Subcutaneous abdominal adipose tissue (tissue), 5 donors: Measurements from ENCODE around the gene TM4SF1.
"Not testable (repeated sequence)": the region's sequence is repeated elsewhere in the genome, so short reads cannot be mapped to it uniquely, and the experiment has no call there.

Experiments used
- H3K27ac ChIP-seq: one replicate; pipeline ENCODE4 v1.7.0; 2013; ENCODE audit warnings: low read depth, mild to moderate bottlenecking, inconsistent platforms, low read length, moderate library complexity
- H3K27me3 ChIP-seq, 5 donors: one replicate each; pipeline ENCODE4 v1.7.0; 2013; ENCODE audit warnings: low read length in 5 of 5, inconsistent platforms in 1 of 5; ENCODE audit not compliant: control insufficient read depth in 5 of 5, insufficient read depth in 4 of 5
- H3K36me3 ChIP-seq, 5 donors: one replicate each; pipeline ENCODE4 v1.7.0; 2013; ENCODE audit warnings: low read length in 5 of 5; ENCODE audit not compliant: control insufficient read depth in 5 of 5, insufficient read depth in 5 of 5
- H3K4me1 ChIP-seq, 5 donors: one replicate each; pipeline ENCODE4 v1.7.0; 2013; ENCODE audit warnings: low read length in 5 of 5, mild to moderate bottlenecking in 3 of 5, moderate library complexity in 1 of 5; ENCODE audit not compliant: control insufficient read depth in 5 of 5, insufficient read depth in 5 of 5
- H3K4me3 ChIP-seq, 5 donors: one replicate each; pipeline ENCODE4 v1.7.0; 2013; ENCODE audit warnings: low read length in 5 of 5, low read depth in 1 of 5
- H3K9ac ChIP-seq, 5 donors: one replicate each; pipeline ENCODE4 v1.7.0; 2013; ENCODE audit warnings: low read length in 5 of 5, mild to moderate bottlenecking in 4 of 5, moderate library complexity in 3 of 5
- H3K9me3 ChIP-seq, 5 donors: one replicate each; pipeline ENCODE4 v1.7.0; 2013; ENCODE audit warnings: low read length in 5 of 5; ENCODE audit not compliant: control insufficient read depth in 5 of 5
- donor health status: healthy.
- donor health status: healthy.
- donor health status: healthy.
- donor health status: healthy.
- donor health status: healthy.

The TM4SF1 gene

GRCh38 chr3:149353581-149354184, 23.8 kb downstream of the TM4SF1 start:
- peaks cover 0 to 8% (median 0%) of the 10 kb centered on the region in 5 donors for H3K4me1 ChIP-seq
- no peak overlapping the region for H3K9ac ChIP-seq
- H3K36me3 ChIP-seq: no peaks in the 10 kb centered on the region
- H3K9me3 ChIP-seq: no peaks in the 10 kb centered on the region
- no peak overlapping the region for H3K27ac ChIP-seq
- H3K4me3 ChIP-seq: no peak overlapping the region
- no peaks in the 10 kb centered on the region for H3K27me3 ChIP-seq

GRCh38 chr3:149352556-149352955, 24.9 kb downstream of the TM4SF1 start:
- Histone ChIP-seq H3K27me3 (no peaks in the 10 kb centered on the region), H3K27ac (no peak overlapping the region), H3K4me1 (peaks cover 0 to 8% (median 0%) of the 10 kb centered on the region in 5 donors), H3K36me3 (no peaks in the 10 kb centered on the region), H3K9me3 (no peaks in the 10 kb centered on the region), H3K9ac (no peak overlapping the region), H3K4me3 (no peak overlapping the region)

- peaks cover 0 to 2% (median 0%) of the 10 kb centered on the region in 5 donors for H3K27me3 ChIP-seq
- H3K4me1 ChIP-seq: peaks cover 2 to 24% (median 4%) of the 10 kb centered on the region in 5 donors
- no peak overlapping the region for H3K9ac ChIP-seq
- H3K36me3 ChIP-seq: no peaks in the 10 kb centered on the region
- H3K9me3 ChIP-seq: no peaks in the 10 kb centered on the region
- H3K4me3 ChIP-seq: no peak overlapping the region
- H3K27ac ChIP-seq: no peak overlapping the region
Measured at GRCh38 chr3:149343951-149344350, 33.5 kb downstream of the TM4SF1 start.

DNA sequence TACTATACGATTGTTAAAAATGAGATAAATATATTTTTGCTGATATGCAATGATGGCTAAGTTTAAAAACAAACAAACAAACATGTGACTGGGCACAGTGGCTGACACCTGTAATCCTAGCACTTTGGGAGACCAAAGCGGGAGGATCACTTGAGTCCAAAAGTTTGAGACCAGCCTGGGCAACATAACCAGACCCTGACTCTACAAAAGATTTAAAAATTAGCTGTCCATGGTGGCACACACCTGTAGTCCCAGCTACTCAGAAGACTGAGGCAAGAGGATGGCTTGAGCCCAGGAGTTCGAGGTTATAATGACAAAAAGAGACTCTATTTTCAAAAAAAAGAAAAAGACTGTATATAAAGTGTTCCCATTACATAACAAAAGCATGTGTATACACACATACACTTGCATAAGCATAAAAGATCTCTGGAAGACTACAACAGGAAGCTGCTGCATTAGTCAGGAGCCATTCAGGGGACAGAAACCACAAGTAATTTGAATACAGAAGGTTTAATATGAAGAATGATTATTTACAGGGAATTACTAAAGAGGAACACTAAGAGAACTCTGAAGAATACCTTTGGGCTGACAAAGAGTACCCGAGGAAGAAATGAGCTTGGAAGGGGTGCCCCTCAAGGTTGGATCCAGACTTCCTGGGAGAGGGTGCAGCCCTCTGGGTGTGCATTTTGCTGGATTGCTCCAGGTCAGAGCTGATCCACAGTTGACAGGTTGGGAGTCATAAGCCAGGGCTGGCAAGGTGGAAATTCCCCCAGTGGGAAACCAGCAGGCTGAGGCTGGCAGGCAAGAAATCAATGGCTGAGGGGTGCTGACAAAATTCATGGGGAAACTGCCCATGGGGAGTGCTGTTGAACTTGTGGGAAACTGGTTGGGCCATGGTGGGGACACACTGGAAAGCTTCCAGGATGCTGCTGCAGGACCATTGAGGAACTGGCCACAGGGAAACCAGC, 34.8 kb downstream of the TM4SF1 start:
- no peaks in the 10 kb centered on the region for H3K36me3 ChIP-seq
- peak overlapping the region; percentile 21 for H3K27ac ChIP-seq
- peaks cover 0 to 2% (median 0%) of the 10 kb centered on the region in 5 donors for H3K27me3 ChIP-seq
- no peak overlapping the region for H3K4me3 ChIP-seq
- peaks cover 2 to 28% (median 4%) of the 10 kb centered on the region in 5 donors for H3K4me1 ChIP-seq
- no peaks in the 10 kb centered on the region for H3K9me3 ChIP-seq
- H3K9ac ChIP-seq: no peak overlapping the region

DNA sequence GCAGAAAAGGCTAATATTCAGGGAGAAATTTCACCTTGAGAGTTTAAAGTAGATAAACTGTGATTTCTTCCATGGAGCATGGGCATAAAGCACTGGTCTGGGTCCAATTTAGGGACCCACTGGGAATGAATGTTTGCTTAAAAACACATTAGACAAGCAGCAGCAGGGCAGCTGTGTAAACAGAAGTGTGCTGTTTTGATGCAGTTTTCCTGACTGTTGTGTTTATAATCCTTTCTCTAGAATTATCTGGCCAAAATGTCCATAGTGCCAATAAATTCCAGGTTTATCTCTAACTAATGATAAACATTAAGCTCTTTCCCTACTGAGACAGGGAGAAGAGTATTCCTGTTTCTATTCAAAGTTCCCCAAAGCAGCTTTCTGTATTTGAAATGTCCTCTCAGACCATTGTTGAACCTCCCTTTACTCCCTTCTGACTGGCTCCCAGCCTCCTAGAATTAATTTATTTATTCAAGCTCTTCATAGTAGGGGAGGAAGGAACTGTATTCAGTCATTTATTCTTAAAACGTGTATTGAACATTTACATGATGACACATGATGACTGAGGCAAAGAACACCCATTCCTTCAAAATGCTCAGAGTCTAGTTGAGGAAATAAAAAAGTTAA, 37.0 kb downstream of the TM4SF1 start:
- H3K27me3 ChIP-seq: no peaks in the 10 kb centered on the region
- no peak overlapping the region for H3K4me3 ChIP-seq
- no peaks in the 10 kb centered on the region for H3K9me3 ChIP-seq
- H3K4me1 ChIP-seq: peaks cover 2 to 41% (median 12%) of the 10 kb centered on the region in 5 donors
- H3K27ac ChIP-seq: peak overlapping the region; percentile 73
- H3K36me3 ChIP-seq: no peaks in the 10 kb centered on the region
- H3K9ac ChIP-seq: peak overlapping the region in 3 of 5 donors; percentile 39 to 70 (median 42)

GRCh38 chr3:149339931-149340309, 37.5 kb downstream of the TM4SF1 start:
- Histone ChIP-seq H3K27me3 (no peaks in the 10 kb centered on the region), H3K9me3 (no peaks in the 10 kb centered on the region), H3K27ac (peak overlapping the region; percentile 73), H3K4me3 (no peak overlapping the region), H3K4me1 (peaks cover 2 to 41% (median 12%) of the 10 kb centered on the region in 5 donors), H3K9ac (peak overlapping the region in 1 of 5 donors; percentile 42), H3K36me3 (no peaks in the 10 kb centered on the region)

DNA sequence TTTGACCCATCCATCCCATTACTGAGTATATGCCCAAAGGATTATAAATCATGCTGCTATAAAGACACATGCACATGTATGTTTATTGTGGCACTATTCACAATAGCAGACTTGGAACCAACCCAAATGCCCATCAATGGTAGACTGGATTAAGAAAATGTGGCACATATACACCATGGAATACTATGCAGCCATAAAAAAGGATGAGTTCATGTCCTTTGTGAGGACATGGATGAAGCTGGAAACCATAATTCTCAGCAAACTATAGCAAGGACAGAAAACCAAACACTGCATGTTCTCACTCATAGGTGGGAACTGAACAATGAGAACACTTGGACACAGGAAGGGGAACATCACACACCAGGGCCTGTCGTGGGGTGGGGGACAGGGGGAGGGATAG, 40.0 kb downstream of the TM4SF1 start:
- H3K9ac ChIP-seq, H3K27ac ChIP-seq, H3K27me3 ChIP-seq, H3K9me3 ChIP-seq, H3K36me3 ChIP-seq, H3K4me3 ChIP-seq: not testable (repeated sequence)
- H3K4me1 ChIP-seq: peaks cover 2 to 45% (median 12%) of the 10 kb centered on the region in 5 donors

DNA sequence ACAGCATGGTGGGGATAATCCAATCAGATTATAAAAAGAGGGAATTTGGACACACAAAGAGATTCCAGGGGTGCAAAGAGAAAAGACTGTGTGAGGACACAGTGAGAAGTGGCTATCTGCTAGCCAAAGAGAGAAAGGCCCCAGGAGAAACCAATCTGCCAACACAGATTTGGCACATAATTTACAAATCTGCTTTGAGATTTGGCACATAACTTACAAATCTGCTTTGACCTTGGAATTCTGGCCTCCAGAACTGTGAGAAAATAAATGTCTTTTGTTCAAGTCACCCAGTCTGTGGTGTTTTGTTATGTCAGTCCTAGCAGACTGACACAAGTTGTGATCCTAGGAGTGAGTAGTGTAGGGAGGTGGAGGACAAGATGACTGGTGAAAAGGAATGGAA, 40.5 kb downstream of the TM4SF1 start:
- Histone ChIP-seq H3K9me3 (no peaks in the 10 kb centered on the region), H3K27ac (peak overlapping the region; percentile 51), H3K4me1 (peaks cover 2 to 45% (median 12%) of the 10 kb centered on the region in 5 donors)

GRCh38 chr3:149333176-149333859, 44.1 kb downstream of the TM4SF1 start, which contains the start of gene TM4SF18:
TSS of gene TM4SF18 (minus strand) at chr3:149333636. CDS start at chr3:149333382, 254 bp downstream.
- Histone ChIP-seq H3K36me3 (no peaks in the 10 kb centered on the region), H3K9ac (peak within 1 kb of the TSS in 3 of 5 donors; percentile 31 to 64 (median 62)), H3K4me1 (peaks cover 0 to 25% (median 8%) of the 10 kb centered on the region in 5 donors), H3K27me3 (no peaks in the 10 kb centered on the region), H3K27ac (peak within 1 kb of the TSS; percentile 58), H3K4me3 (peak within 1 kb of the TSS in 4 of 5 donors; percentile 7 to 67 (median 59)), H3K9me3 (no peaks in the 10 kb centered on the region)

More for the DNA sequence above, 40.5 kb downstream of the TM4SF1 start:
- no peak overlapping the region for H3K9ac ChIP-seq
- no peak overlapping the region for H3K4me3 ChIP-seq
- no peaks in the 10 kb centered on the region for H3K36me3 ChIP-seq
- no peaks in the 10 kb centered on the region for H3K27me3 ChIP-seq
